Lower lobe of right lung (tissue), 2 donors: ENCODE data around the gene HEXD. TPM values are rescaled to one million over a fixed set of nuclear protein-coding genes. Genes with fewer than 3 reads are reported as not detected.

ENCODE experiments used
- ATAC-seq, 2 donors: fragments of 200-7000 bp; cut with Tn5 transposase; one replicate each; pipeline ENCODE4 v1.9.1; 2020 to 2022; ENCODE audit warnings: mild to moderate bottlenecking in 2 of 2, moderate library complexity in 2 of 2
- DNase-seq: peaks from one replicate; pipeline ENCODE4 v3.0.0-alpha.2; 2020
- H3K27ac ChIP-seq: fragments of 200-600 bp; one replicate; pipeline ENCODE4 v1.8.0; 2022
- H3K27me3 ChIP-seq: fragments of 200-600 bp; one replicate; pipeline ENCODE4 v1.8.0; 2022; ENCODE audit warnings: low read depth
- H3K36me3 ChIP-seq: fragments of 200-600 bp; one replicate; pipeline ENCODE4 v1.8.0; 2022; ENCODE audit warnings: mild to moderate bottlenecking
- H3K4me1 ChIP-seq: fragments of 200-600 bp; one replicate; pipeline ENCODE4 v1.8.0; 2022
- H3K4me3 ChIP-seq: fragments of 200-600 bp; one replicate; pipeline ENCODE4 v1.8.0; 2022; ENCODE audit warnings: mild to moderate bottlenecking
- H3K9me3 ChIP-seq: fragments of 200-600 bp; one replicate; pipeline ENCODE4 v1.8.0; 2022
- CTCF ChIP-seq: fragments of 200-600 bp; IDR thresholded peaks from one replicate; pipeline ENCODE4 v1.8.0; 2022; ENCODE audit warnings: antibody characterized with exemption, mild to moderate bottlenecking
- intact Hi-C: fragments of 100-400 bp; cut with DNase I; formaldehyde crosslinking; loops from one replicate; pipeline ENCODE4 v1.11.0; 2022
- total RNA-seq: library from RNA; stranded (reverse); fragmentation: NEBNext Ultra II Directional; extraction: Animal tissue kit (Norgen Biotek cat#: 25700); gene quantifications from one replicate; pipeline ENCODE4 v1.2.1, GENCODE V29; 2021
- donor health status: DM: no; HTN: yes; CAD: no; lungs with severe emphysema.

HEXD gene
- total RNA-seq, 1 donor from 2014 or later, result 60.2 TPM

GRCh38 chr17:82405051-82405450, 13.1 kb upstream of the HEXD start:
- TF ChIP-seq CTCF, result no peak
- H3K27me3 ChIP-seq, result no peaks in the 10 kb centered on the region
- no peak for DNase-seq
- no peak for ATAC-seq
- intact Hi-C loops, result no loop called here
- no peak overlapping the region for H3K4me3 ChIP-seq
- H3K36me3 ChIP-seq, result peaks cover 49% of the 10 kb centered on the region
- no peaks in the 10 kb centered on the region for H3K9me3 ChIP-seq
- H3K27ac ChIP-seq, result no peak overlapping the region
- H3K4me1 ChIP-seq, result peaks cover 5% of the 10 kb centered on the region

GRCh38 chr17:82406131-82406671, 11.9 kb upstream of the HEXD start:
- DNase-seq (no peak), ATAC-seq (no peak)
- intact Hi-C loops, result no loop called here
- Histone ChIP-seq H3K4me3 (no peak overlapping the region), H3K27me3 (no peaks in the 10 kb centered on the region), H3K9me3 (no peaks in the 10 kb centered on the region), H3K4me1 (no peaks in the 10 kb centered on the region), H3K36me3 (peaks cover 49% of the 10 kb centered on the region), H3K27ac (no peak overlapping the region)
- TF ChIP-seq CTCF, result no peak

- Histone ChIP-seq H3K4me1 (no peaks in the 10 kb centered on the region), H3K36me3 (peaks cover 38% of the 10 kb centered on the region), H3K9me3 (no peaks in the 10 kb centered on the region), H3K27me3 (no peaks in the 10 kb centered on the region), H3K27ac (no peak overlapping the region), H3K4me3 (no peak overlapping the region)
- intact Hi-C loops, result no loop called here
- TF ChIP-seq CTCF, result no peak
- ATAC-seq, result no peak
- no peak for DNase-seq
Observed at GRCh38 chr17:82407255-82407654, 10.9 kb upstream of the HEXD start.

- Histone ChIP-seq H3K4me1 (no peaks in the 10 kb centered on the region), H3K4me3 (no peak overlapping the region), H3K27ac (no peak overlapping the region), H3K9me3 (no peaks in the 10 kb centered on the region), H3K36me3 (peaks cover 27% of the 10 kb centered on the region), H3K27me3 (no peaks in the 10 kb centered on the region)
- ATAC-seq (no peak), DNase-seq (no peak)
- no peak for TF ChIP-seq CTCF
- intact Hi-C loops, result no loop called here
Observed at GRCh38 chr17:82408288-82408937, 9.7 kb upstream of the HEXD start.

GRCh38 chr17:82408938-82409318, 9.2 kb upstream of the HEXD start:
- Histone ChIP-seq H3K27ac (no peak overlapping the region), H3K36me3 (peaks cover 22% of the 10 kb centered on the region), H3K9me3 (no peaks in the 10 kb centered on the region), H3K27me3 (no peaks in the 10 kb centered on the region), H3K4me1 (no peaks in the 10 kb centered on the region), H3K4me3 (no peak overlapping the region)
- TF ChIP-seq CTCF, result no peak
- intact Hi-C loops, result no loop called here
- ATAC-seq (no peak), DNase-seq (no peak)
